Activated CD4-positive, alpha-beta T cell treated with anti-CD3 and anti-CD28 coated beads, Interleukin-2, amount 50 U/mL, for 4 hours (primary cell): ENCODE measurements around the gene SPDYE11.
"Not testable (repeated sequence)": the region's sequence is repeated elsewhere in the genome, so short reads cannot be mapped to it uniquely, and the experiment has no call there.

ENCODE experiments used
- DNase-seq, 2 experiments: peaks; one replicate each; pipeline ENCODE4 v3.0.0-alpha.2; 2020

The SPDYE11 gene, protein sequence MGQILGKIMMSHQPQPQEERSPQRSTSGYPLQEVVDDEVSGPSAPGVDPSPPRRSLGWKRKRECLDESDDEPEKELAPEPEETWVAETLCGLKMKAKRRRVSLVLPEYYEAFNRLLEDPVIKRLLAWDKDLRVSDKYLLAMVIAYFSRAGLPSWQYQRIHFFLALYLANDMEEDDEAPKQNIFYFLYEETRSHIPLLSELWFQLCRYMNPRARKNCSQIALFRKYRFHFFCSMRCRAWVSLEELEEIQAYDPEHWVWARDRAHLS

DNA sequence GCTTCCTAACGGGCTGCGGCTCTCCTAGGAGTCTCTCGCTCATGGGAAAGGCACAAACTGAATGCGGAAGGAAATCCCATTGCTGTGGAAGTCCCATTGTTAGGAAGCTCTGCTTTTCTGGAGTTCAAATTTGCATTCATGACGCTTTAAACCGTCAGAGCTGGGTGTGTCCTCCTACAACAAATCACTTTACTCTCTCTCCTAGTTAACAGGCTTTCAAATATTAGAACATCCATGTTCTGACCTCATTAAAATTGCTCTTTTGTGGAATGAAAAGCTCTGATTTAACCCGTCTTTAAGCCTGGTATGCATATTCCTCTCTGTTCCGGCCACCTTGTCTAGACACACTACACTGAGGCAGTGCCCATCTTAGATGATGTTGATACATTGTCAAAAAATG, at the start of gene SPDYE11:
Gene SPDYE11 (minus strand): TSS at position 101 of the 400 bp plus-strand sequence. CDS start 1,800 bp downstream, outside the sequence.
- DNase-seq: not testable (repeated sequence)

DNA sequence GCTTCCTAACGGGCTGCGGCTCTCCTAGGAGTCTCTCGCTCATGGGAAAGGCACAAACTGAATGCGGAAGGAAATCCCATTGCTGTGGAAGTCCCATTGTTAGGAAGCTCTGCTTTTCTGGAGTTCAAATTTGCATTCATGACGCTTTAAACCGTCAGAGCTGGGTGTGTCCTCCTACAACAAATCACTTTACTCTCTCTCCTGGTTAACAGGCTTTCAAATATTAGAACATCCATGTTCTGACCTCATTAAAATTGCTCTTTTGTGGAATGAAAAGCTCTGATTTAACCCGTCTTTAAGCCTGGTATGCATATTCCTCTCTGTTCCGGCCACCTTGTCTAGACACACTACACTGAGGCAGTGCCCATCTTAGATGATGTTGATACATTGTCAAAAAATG, 28.2 kb upstream of the SPDYE11 start, which contains the start of gene SPDYE9:
Gene SPDYE9 (minus strand): TSS at position 101 of the 400 bp plus-strand sequence. CDS start 1,800 bp downstream, outside the sequence.
- not testable (repeated sequence) for DNase-seq

DNA sequence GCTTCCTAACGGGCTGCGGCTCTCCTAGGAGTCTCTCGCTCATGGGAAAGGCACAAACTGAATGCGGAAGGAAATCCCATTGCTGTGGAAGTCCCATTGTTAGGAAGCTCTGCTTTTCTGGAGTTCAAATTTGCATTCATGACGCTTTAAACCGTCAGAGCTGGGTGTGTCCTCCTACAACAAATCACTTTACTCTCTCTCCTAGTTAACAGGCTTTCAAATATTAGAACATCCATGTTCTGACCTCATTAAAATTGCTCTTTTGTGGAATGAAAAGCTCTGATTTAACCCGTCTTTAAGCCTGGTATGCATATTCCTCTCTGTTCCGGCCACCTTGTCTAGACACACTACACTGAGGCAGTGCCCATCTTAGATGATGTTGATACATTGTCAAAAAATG, 28.0 kb downstream of the SPDYE11 start, which contains the start of gene SPDYE8:
Gene SPDYE8 (minus strand): TSS at position 101 of the 400 bp plus-strand sequence. CDS start 1,800 bp downstream, outside the sequence.
- not testable (repeated sequence) for DNase-seq

DNA sequence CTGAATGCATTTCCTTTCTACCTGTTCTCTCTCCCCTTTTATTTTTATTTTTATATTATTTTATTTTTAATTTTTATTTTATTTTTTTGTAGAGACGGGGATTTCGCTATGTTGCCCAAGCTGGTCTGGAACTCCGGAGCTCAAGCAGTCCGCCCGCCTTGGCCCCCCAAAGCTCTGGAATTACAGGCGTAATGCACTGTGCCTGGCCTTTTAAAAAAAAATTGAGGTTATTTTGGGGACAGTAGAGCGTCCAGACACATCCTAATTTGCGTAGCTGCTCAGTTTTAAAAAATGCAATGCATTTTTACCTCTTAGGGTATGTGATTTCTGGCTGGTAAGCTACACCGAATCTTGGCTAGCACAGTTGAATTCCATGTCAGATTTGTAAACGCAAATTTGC, 51.2 kb downstream of the SPDYE11 start:
- DNase-seq: not testable (repeated sequence)

DNA sequence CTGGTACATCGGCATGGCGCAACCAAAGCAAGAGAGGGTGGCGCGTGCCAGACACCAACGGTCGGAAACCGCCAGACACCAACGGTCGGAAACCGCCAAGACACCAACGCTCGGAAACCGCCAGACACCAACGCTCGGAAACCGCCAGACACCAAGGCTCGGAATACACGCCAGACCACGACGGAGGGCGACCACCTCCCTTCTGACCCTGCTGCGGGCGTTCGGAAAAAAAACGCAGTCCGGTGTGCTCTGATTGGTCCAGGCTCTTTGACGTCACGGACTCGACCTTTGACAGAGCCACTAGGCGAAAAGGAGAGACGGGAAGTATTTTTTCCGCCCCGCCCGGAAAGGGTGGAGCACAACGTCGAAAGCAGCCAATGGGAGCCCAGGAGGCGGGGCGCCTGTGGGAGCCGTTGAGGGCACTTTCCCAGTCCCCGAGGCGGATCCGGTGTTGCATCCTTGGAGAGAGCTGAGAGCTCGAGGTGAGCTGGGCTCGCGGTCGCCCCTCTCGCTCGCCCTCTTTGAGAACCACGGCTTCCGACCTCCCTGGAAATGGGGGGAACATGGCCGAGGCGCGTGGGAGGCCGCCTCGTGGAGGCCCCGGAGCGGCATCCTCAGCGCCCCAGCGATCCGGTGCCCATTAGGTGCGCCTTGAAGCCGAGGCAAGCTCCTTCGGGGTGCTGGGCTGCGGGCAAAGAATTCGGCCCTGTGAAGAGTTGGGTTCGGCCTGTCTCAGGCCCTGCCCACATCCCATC, 51.8 kb downstream of the SPDYE11 start:
- DNase-seq: peak; percentile 80 to 87

DNA sequence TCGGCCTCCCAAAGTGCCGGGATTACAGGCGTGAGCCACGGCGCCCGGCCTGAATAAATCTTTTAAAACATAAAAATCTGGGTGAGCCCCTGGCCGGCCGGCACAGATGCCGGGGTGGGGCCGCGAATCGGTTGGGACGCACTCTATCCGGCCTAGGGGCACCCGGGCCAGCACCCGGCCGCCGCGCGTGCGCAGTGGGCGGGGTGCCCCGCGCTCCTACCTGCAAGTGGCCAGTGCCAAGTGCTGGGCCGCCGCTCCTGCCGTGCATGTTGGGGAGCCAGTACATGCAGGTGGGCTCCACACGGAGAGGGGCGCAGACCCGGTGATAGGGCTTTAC, 52.4 kb downstream of the SPDYE11 start:
- DNase-seq: peak in 1 of 2 experiments; percentile 46

DNA sequence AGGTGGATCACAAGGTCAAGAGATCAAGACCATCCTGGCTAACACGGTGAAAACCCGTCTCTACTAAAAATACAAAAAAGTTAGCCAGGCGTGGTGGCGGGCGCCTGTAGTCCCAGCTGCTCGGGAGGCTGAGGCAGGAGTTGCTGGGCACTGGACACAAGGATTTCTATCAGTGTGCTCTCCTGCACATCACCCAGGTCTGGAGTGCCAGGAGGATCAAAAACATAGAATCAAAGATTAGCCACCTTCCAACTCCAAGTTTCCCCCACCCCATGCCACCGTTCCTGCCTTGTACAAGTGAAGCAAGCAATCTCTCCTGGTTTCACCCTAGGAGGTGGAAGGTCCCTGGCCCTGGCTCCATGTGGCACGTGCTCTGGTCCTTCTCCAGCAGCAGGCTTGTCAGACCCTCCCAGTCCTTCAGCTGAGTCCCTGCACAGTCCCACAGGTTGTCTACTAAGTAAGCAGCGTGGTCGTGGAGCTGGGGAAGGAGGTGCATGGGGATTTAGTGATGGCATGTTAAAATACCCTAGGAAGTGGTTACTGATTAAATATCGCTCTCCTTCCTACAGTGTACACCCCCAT, 59.7 kb downstream of the SPDYE11 start:
- not testable (repeated sequence) for DNase-seq
